ENCODE measurements around the gene OR4S1.
"Not testable (repeated sequence)": the region's sequence is repeated elsewhere in the genome, so short reads cannot be mapped to it uniquely, and the experiment has no call there.

Gene OR4S1

DNA sequence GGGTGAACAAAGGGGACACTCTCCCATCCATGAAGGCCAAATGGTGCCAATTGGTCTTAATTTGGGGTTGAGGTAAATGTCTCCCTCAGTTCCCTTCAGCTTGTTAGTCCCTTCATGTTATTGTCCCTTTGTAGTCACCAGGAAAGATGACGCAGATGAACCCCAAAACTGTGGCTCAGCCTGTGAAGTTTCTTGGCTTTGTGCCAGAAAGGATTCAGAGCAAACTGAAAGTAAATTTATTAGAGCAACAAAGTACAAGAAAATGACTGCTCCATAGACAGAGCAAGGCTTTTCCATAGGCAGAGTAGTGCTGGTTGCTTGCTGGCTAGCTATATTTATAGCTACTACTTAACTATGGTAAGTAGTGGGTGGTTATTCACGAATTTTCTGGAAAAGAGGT lies 35.4 kb downstream of the OR4S1 start:
- no peak for DNase-seq (ENCODE audit: low read depth, low spot score)
- POLR2A ChIA-PET, result no interaction called here
- TF ChIP-seq, protein P1, sequence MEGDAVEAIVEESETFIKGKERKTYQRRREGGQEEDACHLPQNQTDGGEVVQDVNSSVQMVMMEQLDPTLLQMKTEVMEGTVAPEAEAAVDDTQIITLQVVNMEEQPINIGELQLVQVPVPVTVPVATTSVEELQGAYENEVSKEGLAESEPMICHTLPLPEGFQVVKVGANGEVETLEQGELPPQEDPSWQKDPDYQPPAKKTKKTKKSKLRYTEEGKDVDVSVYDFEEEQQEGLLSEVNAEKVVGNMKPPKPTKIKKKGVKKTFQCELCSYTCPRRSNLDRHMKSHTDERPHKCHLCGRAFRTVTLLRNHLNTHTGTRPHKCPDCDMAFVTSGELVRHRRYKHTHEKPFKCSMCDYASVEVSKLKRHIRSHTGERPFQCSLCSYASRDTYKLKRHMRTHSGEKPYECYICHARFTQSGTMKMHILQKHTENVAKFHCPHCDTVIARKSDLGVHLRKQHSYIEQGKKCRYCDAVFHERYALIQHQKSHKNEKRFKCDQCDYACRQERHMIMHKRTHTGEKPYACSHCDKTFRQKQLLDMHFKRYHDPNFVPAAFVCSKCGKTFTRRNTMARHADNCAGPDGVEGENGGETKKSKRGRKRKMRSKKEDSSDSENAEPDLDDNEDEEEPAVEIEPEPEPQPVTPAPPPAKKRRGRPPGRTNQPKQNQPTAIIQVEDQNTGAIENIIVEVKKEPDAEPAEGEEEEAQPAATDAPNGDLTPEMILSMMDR (IDR thresholded peaks at IDR 0.05; ENCODE audit: insufficient read depth, low read length, missing control alignments), result no peak
- CTCF ChIA-PET, result no interaction called here
- H3K4me3 ChIP-seq (ENCODE audit: low read depth, low read length), result no peak overlapping the region

DNA sequence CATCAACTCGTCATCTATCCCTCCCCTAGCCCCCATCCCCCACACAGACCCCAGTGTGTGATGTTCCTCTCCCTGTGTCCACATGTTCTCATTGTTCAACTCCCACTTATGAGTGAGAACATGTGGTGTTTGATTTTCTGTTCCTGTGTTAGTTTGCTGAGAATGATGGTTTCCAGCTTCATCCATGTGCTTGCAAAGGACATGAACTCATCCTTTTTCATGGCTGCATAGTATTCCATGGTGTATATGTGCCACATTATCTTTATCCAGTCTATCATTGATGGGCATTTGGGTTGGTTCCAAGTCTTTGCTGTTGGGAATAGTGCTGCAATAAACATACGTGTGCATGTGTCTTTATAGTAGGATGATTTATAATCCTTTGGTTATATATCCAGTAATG lies 36.5 kb downstream of the OR4S1 start:
- H3K4me3 ChIP-seq (ENCODE audit: low read depth, low read length); POLR2A ChIA-PET; DNase-seq (ENCODE audit: low read depth, low spot score): not testable (repeated sequence)
- CTCF ChIA-PET, result interaction anchor here (1.0 kb wide), 1 partner anchor 35 kb away, joined by 4 read pairs; no protein-coding TSS in a partner anchor

DNA sequence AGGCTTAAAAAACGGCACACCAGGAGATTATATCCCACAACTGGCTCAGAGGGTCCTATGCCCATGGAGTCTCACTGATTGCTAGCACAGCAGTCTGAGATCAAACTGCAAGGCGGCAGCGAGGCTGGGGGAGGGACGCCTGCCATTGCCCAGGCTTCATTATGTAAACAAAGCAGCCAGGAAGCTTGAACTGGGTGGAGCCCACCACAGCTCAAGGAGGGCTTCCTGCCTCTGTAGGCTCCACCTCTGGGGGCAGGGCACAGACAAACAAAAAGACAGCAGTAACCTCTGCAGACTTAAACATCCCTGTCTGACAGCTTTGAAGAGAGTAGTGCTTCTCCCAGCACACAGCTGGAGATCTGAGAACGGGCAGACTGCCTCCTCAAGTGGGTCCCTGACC lies 40.3 kb downstream of the OR4S1 start:
- DNase-seq (ENCODE audit: low read depth, low spot score); CTCF ChIA-PET; POLR2A ChIA-PET; H3K4me3 ChIP-seq (ENCODE audit: low read depth, low read length): not testable (repeated sequence)

GRCh38 chr11:48354013-48354412 lies 48.0 kb downstream of the OR4S1 start:
- no peak for DNase-seq (ENCODE audit: low read depth, low spot score)
- H3K4me3 ChIP-seq (ENCODE audit: low read depth, low read length), result no peak overlapping the region
- CTCF ChIA-PET, result no interaction called here
- TF ChIP-seq, protein P1 (IDR thresholded peaks at IDR 0.05; ENCODE audit: insufficient read depth, low read length, missing control alignments), result no peak
- POLR2A ChIA-PET, result no interaction called here

GRCh38 chr11:48354677-48355076 lies 48.7 kb downstream of the OR4S1 start:
- no peak for DNase-seq (ENCODE audit: low read depth, low spot score)
- no peak overlapping the region for H3K4me3 ChIP-seq (ENCODE audit: low read depth, low read length)
- TF ChIP-seq, protein P1 (IDR thresholded peaks at IDR 0.05; ENCODE audit: insufficient read depth, low read length, missing control alignments), result no peak
- CTCF ChIA-PET, result no interaction called here
- POLR2A ChIA-PET, result no interaction called here

All from AG04449 (cell line).